H1 (cell line): ENCODE results near the gene GSTO1.

Source experiments
- CEBPB ChIP-seq: IDR thresholded peaks from 2 replicates; pipeline ENCODE4 v1.6.1; 2012; ENCODE audit warnings: low read depth, low read length
- CHD2 ChIP-seq: IDR thresholded peaks from 2 replicates; pipeline ENCODE4 v1.6.1; 2012; ENCODE audit warnings: low read length, improper control_type of control experiment
- CTBP2 ChIP-seq: IDR thresholded peaks from 2 replicates; pipeline ENCODE4 v1.7.0; 2011; ENCODE audit warnings: borderline replicate concordance, mild to moderate bottlenecking, moderate library complexity, mixed read lengths, low read length; ENCODE audit not compliant: insufficient read depth, insufficient read length
- EZH2 ChIP-seq: fragments of 200-600 bp; sonication (generic); IDR thresholded peaks from 2 replicates; pipeline ENCODE4 v1.7.1; 2012; ENCODE audit warnings: low read depth, mild to moderate bottlenecking, moderate library complexity, low read length, inconsistent platforms; ENCODE audit not compliant: severe bottlenecking
- HDAC2 ChIP-seq, 2 experiments: fragments of 300-600 bp in 1 of 2; sonication (generic) in 1 of 2; IDR thresholded peaks; 2 replicates each; pipeline ENCODE4 v1.6.1; 2011 to 2012; ENCODE audit warnings: low read depth in 2 of 2, low read length in 2 of 2, mild to moderate bottlenecking in 2 of 2, moderate library complexity in 2 of 2, borderline replicate concordance in 1 of 2, inconsistent platforms in 1 of 2
- JUND ChIP-seq: IDR thresholded peaks from 2 replicates; pipeline ENCODE4 v1.6.1; 2011; ENCODE audit warnings: mild to moderate bottlenecking, improper control_type of control experiment, low read length
- POLR2AphosphoS5 ChIP-seq: IDR thresholded peaks from 2 replicates; pipeline ENCODE4 v1.6.1; 2011; ENCODE audit warnings: low read depth, low read length
- SP1 ChIP-seq: IDR thresholded peaks from 2 replicates; pipeline ENCODE4 v1.6.1; 2011; ENCODE audit warnings: low read depth, low read length
- TAF1 ChIP-seq: IDR thresholded peaks from 2 replicates; pipeline ENCODE4 v1.6.1; 2011; ENCODE audit warnings: mild to moderate bottlenecking, low read depth, low read length
- YY1 ChIP-seq: IDR thresholded peaks from 2 replicates; pipeline ENCODE4 v1.6.1; 2011; ENCODE audit warnings: low read depth, mild to moderate bottlenecking, low read length
- TF ChIP-seq, protein P1 (sequence below), 3 experiments: IDR thresholded peaks; 1 replicate in 2 of 3; 2 replicates in 1 of 3; pipeline versions ENCODE4 v1.5.1 to v1.6.1; 2011; ENCODE audit warnings: low read length in 3 of 3, mild to moderate bottlenecking in 3 of 3, inconsistent platforms in 2 of 3, low read depth in 1 of 3, moderate library complexity in 1 of 3; ENCODE audit not compliant: insufficient read depth in 1 of 3; ENCODE audit errors: control extremely low read depth in 1 of 3

DNA sequence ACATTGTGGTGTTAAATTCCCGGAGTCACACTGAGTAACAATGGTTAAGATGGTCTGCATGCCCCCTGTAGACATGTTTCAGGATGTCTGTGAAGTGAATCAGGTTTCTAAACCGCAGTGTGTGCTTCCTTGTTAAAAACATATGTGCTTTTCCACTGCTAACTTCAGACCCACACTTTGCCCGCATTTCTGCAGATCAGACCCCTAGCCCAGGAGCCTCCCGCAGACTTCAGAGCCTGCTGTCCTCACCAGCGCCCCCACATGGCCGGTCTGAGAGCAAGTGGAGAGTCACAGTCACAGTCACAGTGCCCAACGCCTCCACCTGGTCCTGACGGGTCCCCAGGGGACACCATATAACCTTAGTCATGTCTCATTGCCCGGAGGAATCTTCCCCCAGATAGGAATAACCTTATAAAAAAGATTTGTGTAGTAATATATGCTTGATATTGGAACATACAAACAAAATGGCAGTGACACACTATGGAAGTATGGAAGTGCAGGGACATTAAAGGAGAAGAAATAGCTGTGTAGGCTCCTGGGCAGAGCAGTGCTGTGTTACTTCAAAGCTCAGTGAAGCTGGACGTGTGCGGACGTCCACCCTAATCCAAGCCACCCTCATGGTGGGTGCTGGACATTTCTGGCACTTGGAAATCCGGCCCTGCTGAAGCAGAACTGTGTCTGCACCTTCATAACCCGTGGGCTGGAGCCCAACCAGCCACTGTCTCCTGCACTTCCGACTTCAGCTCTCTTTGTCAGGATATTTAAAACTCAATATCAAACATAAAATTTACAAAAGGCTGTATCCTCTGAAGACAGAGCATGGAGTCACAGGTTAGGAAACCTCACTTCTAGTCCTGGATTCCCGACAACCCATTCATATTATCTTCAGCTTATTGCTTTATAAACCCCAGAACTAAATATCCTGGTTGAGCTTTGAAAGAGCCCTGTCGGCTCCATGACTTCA, 43.3 kb downstream of the GSTO1 start:
- TF ChIP-seq, protein P1, sequence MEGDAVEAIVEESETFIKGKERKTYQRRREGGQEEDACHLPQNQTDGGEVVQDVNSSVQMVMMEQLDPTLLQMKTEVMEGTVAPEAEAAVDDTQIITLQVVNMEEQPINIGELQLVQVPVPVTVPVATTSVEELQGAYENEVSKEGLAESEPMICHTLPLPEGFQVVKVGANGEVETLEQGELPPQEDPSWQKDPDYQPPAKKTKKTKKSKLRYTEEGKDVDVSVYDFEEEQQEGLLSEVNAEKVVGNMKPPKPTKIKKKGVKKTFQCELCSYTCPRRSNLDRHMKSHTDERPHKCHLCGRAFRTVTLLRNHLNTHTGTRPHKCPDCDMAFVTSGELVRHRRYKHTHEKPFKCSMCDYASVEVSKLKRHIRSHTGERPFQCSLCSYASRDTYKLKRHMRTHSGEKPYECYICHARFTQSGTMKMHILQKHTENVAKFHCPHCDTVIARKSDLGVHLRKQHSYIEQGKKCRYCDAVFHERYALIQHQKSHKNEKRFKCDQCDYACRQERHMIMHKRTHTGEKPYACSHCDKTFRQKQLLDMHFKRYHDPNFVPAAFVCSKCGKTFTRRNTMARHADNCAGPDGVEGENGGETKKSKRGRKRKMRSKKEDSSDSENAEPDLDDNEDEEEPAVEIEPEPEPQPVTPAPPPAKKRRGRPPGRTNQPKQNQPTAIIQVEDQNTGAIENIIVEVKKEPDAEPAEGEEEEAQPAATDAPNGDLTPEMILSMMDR (IDR thresholded peaks at IDR 0.05; ENCODE audit: control extremely low read depth in 1 of 3, insufficient read depth in 1 of 3, low read depth in 1 of 3, low read length in 3 of 3), result peak; percentile 88 to 96 (median 94)
- no peak for TF ChIP-seq TAF1
- no peak for TF ChIP-seq POLR2AphosphoS5
- TF ChIP-seq CHD2, result no peak
- TF ChIP-seq HDAC2 (IDR thresholded peaks at IDR 0.05; ENCODE audit: borderline replicate concordance in 1 of 2, low read depth in 2 of 2, low read length in 2 of 2), result no peak
- TF ChIP-seq EZH2, result no peak
- no peak for TF ChIP-seq CEBPB
- TF ChIP-seq CTBP2, result no peak
- no peak for TF ChIP-seq SP1
- no peak for TF ChIP-seq YY1
- TF ChIP-seq JUND, result 0 out of 2 replicates have a peak, but pooled peaks have one; percentile 52
